ENCODE data around the gene MACIR.

MACIR gene

DNA sequence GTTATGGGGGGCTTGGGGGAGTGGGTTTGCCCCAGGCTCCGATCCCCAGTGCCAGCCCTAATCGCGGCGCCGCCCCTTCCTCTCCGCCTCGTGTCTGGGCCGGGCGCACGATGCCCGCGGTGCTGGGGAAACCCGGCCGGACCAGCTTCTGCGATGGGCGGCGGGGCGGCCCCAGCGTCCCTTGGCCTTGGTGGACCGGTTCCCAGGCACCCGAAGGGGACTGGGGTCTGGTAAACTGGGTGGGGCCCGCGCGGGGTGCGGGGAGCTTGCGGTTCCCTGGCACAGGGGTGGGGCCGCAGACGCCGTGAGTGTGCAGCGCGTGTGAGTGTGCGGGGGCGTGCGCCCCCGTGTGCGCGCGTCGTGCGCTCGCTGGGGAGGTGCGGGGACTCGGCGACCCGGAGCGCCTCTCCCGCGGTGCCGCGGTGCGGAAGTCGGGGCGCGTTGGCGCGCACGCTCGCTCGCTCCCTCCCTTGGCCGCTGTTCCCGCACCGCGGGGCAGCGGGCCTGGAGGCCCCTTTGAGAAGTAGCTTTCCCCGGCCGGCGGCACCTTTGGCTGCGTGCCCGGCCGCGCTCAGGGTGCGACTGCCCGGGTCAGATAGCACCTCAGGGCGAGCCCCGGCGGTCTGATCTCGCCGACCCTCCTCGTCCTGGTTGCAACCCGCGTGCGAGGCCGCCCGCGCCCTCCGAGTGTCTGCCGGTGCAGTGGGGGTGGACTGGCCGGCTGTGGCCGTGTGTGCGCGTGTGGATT lies 568 bp downstream of the MACIR start:
- H3K9me3 Mint-ChIP-seq, result no peaks in the 10 kb centered on the region
- H3K27me3 Mint-ChIP-seq, result peaks cover 38% of the 10 kb centered on the region
- peak; percentile 72 for DNase-seq
- peak overlapping the region; percentile 85 for H3K27ac Mint-ChIP-seq
- H3K36me3 Mint-ChIP-seq, result peaks cover 1% of the 10 kb centered on the region
- CTCF ChIA-PET, result interaction anchor here (0.6 to 2.0 kb wide), 4 partner anchors 12 to 80 kb away, joined by 4 to 6 read pairs (median 6); no protein-coding TSS in a partner anchor
- H3K4me3 Mint-ChIP-seq, result peak overlapping the region; percentile 80
- peaks cover 28% of the 10 kb centered on the region for H3K4me1 Mint-ChIP-seq

GRCh38 chr5:103259705-103260355 lies 1.3 kb downstream of the MACIR start:
- H3K4me1 Mint-ChIP-seq, result peaks cover 28% of the 10 kb centered on the region
- peak overlapping the region; percentile 80 for H3K4me3 Mint-ChIP-seq
- peak; percentile 30 for DNase-seq
- CTCF ChIA-PET, result interaction anchor here (1.2 to 2.0 kb wide), 2 partner anchors 11 to 27 kb away, joined by 6 read pairs; no protein-coding TSS in a partner anchor
- H3K9me3 Mint-ChIP-seq, result no peaks in the 10 kb centered on the region
- H3K36me3 Mint-ChIP-seq, result peaks cover 1% of the 10 kb centered on the region
- peaks cover 38% of the 10 kb centered on the region for H3K27me3 Mint-ChIP-seq
- peak overlapping the region; percentile 85 for H3K27ac Mint-ChIP-seq

DNA sequence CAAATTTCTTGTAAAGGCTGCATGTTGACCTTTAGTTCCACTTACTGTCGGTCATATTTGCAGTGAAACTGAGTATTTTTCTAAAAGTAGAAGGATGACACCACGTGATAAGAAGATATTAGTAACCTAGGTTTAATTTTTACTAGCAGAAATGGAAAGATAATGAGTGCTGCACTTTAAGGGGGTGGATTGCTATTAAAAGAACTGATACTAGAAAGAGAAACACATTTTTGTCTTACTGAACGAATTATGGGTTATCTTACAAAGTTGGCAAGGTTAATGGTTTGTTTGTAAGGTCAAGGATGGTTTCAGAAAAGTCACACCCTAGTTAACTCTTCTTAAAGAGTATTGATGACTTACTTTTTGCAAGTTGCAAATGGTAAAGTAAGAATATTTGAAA lies 2.4 kb downstream of the MACIR start:
- Mint-ChIP-seq H3K36me3 (peaks cover 1% of the 10 kb centered on the region), H3K9me3 (no peaks in the 10 kb centered on the region), H3K4me3 (peak overlapping the region; percentile 10), H3K27me3 (peaks cover 27% of the 10 kb centered on the region), H3K4me1 (peaks cover 28% of the 10 kb centered on the region), H3K27ac (no peak overlapping the region)
- CTCF ChIA-PET, result interaction anchor here (1.5 kb wide), 1 partner anchor 214 kb away, joined by 3 read pairs; no protein-coding TSS in a partner anchor
- no peak for DNase-seq

- Mint-ChIP-seq H3K9me3 (no peaks in the 10 kb centered on the region), H3K4me3 (no peak overlapping the region), H3K4me1 (peaks cover 28% of the 10 kb centered on the region), H3K27ac (no peak overlapping the region), H3K27me3 (peaks cover 20% of the 10 kb centered on the region), H3K36me3 (peaks cover 2% of the 10 kb centered on the region)
- CTCF ChIA-PET, result interaction anchor here (1.5 kb wide), 1 partner anchor 213 kb away, joined by 3 read pairs; no protein-coding TSS in a partner anchor
- DNase-seq, result no peak
These were observed 3.9 kb downstream of the MACIR start for GRCh38 chr5:103262422-103262871.

DNA sequence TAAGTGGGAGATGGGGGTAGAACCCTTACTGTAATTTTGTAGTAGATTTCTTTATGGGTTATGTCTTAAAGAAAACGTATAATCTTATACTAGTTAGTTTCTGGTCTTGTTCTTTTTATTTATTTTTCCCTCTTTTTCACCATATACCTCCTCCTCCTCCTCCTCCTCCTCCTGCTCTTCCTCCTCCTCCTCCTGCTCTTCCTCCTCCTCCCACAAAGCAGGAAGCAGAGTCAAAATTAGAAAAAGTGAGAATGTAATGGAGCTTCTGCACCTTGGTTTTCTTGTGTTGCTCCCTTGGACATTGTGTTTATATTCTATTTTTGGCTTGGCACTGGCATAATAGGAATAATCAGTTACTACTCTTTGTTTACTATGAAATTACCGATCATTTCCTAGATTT lies 4.5 kb downstream of the MACIR start:
- Mint-ChIP-seq H3K36me3 (peaks cover 6% of the 10 kb centered on the region), H3K4me1 (peaks cover 26% of the 10 kb centered on the region), H3K27ac (no peak overlapping the region), H3K27me3 (peaks cover 20% of the 10 kb centered on the region), H3K9me3 (no peaks in the 10 kb centered on the region), H3K4me3 (no peak overlapping the region)
- no peak for DNase-seq
- CTCF ChIA-PET, result no interaction called here

- H3K4me3 Mint-ChIP-seq, result no peak overlapping the region
- peaks cover 16% of the 10 kb centered on the region for H3K27me3 Mint-ChIP-seq
- CTCF ChIA-PET, result no interaction called here
- no peak for DNase-seq
- no peaks in the 10 kb centered on the region for H3K9me3 Mint-ChIP-seq
- peaks cover 29% of the 10 kb centered on the region for H3K4me1 Mint-ChIP-seq
- no peak overlapping the region for H3K27ac Mint-ChIP-seq
- H3K36me3 Mint-ChIP-seq, result peaks cover 6% of the 10 kb centered on the region
These were observed 5.9 kb downstream of the MACIR start for GRCh38 chr5:103264508-103264907.

GRCh38 chr5:103270581-103270980 lies 12.0 kb downstream of the MACIR start:
- H3K9me3 Mint-ChIP-seq, result no peaks in the 10 kb centered on the region
- peaks cover 13% of the 10 kb centered on the region for H3K36me3 Mint-ChIP-seq
- H3K27me3 Mint-ChIP-seq, result no peaks in the 10 kb centered on the region
- peaks cover 33% of the 10 kb centered on the region for H3K4me1 Mint-ChIP-seq
- no peak for DNase-seq
- H3K27ac Mint-ChIP-seq, result no peak overlapping the region
- CTCF ChIA-PET, result interaction anchor here (1.3 kb wide), 1 partner anchor 11 kb away, joined by 6 read pairs; no protein-coding TSS in a partner anchor
- no peak overlapping the region for H3K4me3 Mint-ChIP-seq

DNA sequence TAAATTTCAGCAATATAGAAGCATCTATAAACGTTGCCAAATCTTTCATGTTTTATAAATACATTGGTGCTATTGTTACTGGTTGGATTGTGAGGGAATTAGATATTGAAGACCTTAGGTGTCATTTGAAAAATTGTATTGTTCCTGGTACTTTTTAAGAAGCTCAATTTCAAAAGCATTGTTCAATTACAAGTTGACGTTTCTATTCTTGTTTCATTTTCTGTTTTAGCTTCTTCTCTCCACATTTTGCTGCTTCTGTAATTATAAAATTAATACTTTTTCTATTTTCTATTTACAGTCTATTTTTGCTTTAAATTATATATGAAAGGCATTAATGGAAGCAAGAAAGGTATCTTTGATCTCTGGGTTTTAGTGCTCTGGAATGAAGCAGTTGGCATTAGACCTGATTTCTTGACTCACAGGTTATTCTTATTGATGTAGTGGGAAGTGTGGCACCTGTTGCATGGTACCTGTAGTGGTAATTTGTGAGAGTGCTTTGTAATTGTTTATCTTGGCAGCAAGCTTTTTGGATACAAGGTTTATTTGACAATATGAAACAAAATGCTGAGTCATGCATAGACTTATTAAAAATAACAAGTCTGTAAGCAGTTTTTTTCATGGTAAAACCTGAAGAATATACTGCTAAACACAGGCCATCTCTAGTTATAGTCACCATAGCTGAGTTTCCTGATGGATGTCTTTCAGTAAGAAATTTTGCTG lies 13.2 kb downstream of the MACIR start:
- Mint-ChIP-seq H3K4me1 (peaks cover 33% of the 10 kb centered on the region), H3K27me3 (no peaks in the 10 kb centered on the region), H3K27ac (no peak overlapping the region), H3K4me3 (peak overlapping the region; percentile 13), H3K9me3 (no peaks in the 10 kb centered on the region), H3K36me3 (peaks cover 19% of the 10 kb centered on the region)
- no peak for DNase-seq
- CTCF ChIA-PET, result interaction anchor here (1.3 to 1.4 kb wide), 3 partner anchors 12 to 204 kb away, joined by 3 to 6 read pairs (median 5); partner anchors contain the start of gene MACIR

DNA sequence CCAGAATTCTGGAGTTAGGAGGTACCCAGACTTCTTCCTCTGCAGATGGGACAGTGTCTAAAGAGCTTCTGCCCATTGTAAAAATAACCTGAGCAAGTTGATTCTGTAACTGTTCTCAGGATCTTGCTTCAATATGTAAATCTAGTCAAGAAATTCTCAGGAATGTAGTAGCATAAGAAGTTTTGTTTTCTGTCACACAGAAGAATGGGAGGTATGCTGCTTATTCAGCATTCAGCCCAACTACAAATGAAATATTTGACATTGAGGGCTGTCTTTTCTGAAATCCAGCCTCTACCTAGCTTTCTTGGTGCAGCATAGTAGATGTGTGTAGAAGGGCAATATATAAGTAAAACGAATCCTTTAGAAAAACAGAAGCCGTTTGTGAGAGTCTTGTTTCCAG lies 13.8 kb downstream of the MACIR start:
- no peak for DNase-seq
- peaks cover 33% of the 10 kb centered on the region for H3K4me1 Mint-ChIP-seq
- CTCF ChIA-PET, result interaction anchor here (1.4 kb wide), 2 partner anchors 14 to 203 kb away, joined by 3 to 5 read pairs; partner anchors contain the start of gene MACIR
- no peak overlapping the region for H3K4me3 Mint-ChIP-seq
- no peaks in the 10 kb centered on the region for H3K27me3 Mint-ChIP-seq
- no peak overlapping the region for H3K27ac Mint-ChIP-seq
- H3K9me3 Mint-ChIP-seq, result no peaks in the 10 kb centered on the region
- peaks cover 18% of the 10 kb centered on the region for H3K36me3 Mint-ChIP-seq

DNA sequence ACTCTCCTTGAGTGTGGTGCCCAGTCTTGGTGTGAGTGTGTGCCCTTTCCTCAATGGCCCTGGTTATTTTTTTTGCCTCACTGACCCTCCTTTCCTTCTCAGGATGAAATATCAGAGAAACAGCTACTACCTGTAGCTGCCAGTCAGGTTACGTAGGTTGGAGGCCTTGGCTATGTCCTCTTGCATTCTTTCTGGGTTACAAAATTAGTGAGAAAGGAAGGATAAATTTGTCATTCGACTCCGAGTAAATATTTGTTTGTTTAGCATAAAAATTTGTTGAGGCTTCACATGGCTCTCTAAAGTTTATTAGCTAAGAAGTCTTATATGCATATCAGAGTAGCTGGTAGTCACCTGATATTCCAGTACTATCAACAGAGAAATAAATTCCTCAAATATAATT lies 15.4 kb downstream of the MACIR start:
- H3K27ac Mint-ChIP-seq, result no peak overlapping the region
- peaks cover 14% of the 10 kb centered on the region for H3K36me3 Mint-ChIP-seq
- no peak overlapping the region for H3K4me3 Mint-ChIP-seq

DNA sequence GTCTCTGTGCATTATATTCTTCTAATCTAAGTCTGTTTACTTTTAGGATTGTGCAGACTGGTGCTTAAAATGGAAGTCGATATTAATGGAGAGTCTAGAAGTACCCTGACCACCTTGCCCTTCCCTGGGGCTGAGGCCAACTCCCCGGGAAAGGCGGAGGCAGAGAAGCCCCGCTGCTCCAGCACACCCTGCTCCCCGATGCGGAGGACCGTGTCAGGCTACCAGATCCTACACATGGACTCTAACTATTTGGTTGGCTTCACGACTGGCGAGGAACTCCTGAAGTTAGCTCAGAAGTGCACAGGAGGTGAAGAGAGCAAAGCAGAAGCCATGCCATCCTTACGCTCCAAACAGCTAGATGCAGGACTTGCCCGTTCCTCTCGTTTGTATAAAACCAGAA lies 17.3 kb downstream of the MACIR start:
- Mint-ChIP-seq H3K27ac (no peak overlapping the region), H3K4me3 (no peak overlapping the region), H3K4me1 (peaks cover 15% of the 10 kb centered on the region), H3K36me3 (peaks cover 9% of the 10 kb centered on the region), H3K9me3 (no peaks in the 10 kb centered on the region), H3K27me3 (no peaks in the 10 kb centered on the region)
- CTCF ChIA-PET, result interaction anchor here (0.6 kb wide), 1 partner anchor 164 kb away, joined by 3 read pairs; no protein-coding TSS in a partner anchor
- DNase-seq, result no peak

More for the DNA sequence above, 15.4 kb downstream of the MACIR start:
- Mint-ChIP-seq H3K27me3 (no peaks in the 10 kb centered on the region), H3K9me3 (no peaks in the 10 kb centered on the region), H3K4me1 (peaks cover 31% of the 10 kb centered on the region)
- CTCF ChIA-PET, result no interaction called here
- no peak for DNase-seq

DNA sequence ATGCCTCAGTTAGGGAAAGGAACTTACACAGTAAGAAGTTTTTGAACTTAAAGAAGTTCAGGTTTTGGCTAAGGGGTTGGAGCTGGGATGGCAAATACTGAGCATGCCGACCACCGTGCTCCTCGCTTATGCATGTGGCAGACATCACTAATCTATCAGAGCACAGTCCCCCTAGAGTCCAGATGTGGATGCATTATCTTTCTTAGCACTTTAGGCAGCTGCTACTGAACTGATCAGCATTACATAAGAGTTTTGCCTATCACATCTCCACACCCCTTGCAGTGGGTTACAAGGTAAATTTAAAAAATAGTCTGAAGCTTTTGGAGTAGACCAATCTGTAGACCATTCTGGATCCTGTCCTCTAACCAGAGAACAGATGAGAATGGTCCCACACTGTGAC lies 22.4 kb downstream of the MACIR start:
- no peak for DNase-seq
- CTCF ChIA-PET, result no interaction called here
- no peaks in the 10 kb centered on the region for H3K4me1 Mint-ChIP-seq
- H3K27me3 Mint-ChIP-seq, result no peaks in the 10 kb centered on the region
- peaks cover 5% of the 10 kb centered on the region for H3K36me3 Mint-ChIP-seq
- no peak overlapping the region for H3K4me3 Mint-ChIP-seq
- H3K27ac Mint-ChIP-seq, result no peak overlapping the region
- no peaks in the 10 kb centered on the region for H3K9me3 Mint-ChIP-seq

GRCh38 chr5:103283120-103283519 lies 24.6 kb downstream of the MACIR start:
- Mint-ChIP-seq H3K27me3 (no peaks in the 10 kb centered on the region), H3K4me1 (no peaks in the 10 kb centered on the region), H3K4me3 (no peak overlapping the region), H3K9me3 (no peaks in the 10 kb centered on the region), H3K36me3 (peaks cover 2% of the 10 kb centered on the region), H3K27ac (no peak overlapping the region)
- CTCF ChIA-PET, result no interaction called here
- DNase-seq, result no peak

- no peaks in the 10 kb centered on the region for H3K9me3 Mint-ChIP-seq
- DNase-seq, result no peak
- CTCF ChIA-PET, result no interaction called here
- no peak overlapping the region for H3K27ac Mint-ChIP-seq
- peaks cover 2% of the 10 kb centered on the region for H3K36me3 Mint-ChIP-seq
- H3K27me3 Mint-ChIP-seq, result no peaks in the 10 kb centered on the region
- H3K4me1 Mint-ChIP-seq, result no peaks in the 10 kb centered on the region
- H3K4me3 Mint-ChIP-seq, result no peak overlapping the region
These were observed 25.3 kb downstream of the MACIR start for GRCh38 chr5:103283869-103284268.
